Smooth muscle cell (in vitro differentiated cells): ENCODE data around the gene RALGPS1. TPM values are rescaled to one million over a fixed set of nuclear protein-coding genes. Genes with fewer than 3 reads are reported as not detected.

Experiments used
- DNase-seq: peaks from one replicate; lab custom pipeline; 2025; ENCODE audit not compliant: unreplicated experiment; lab: John Stamatoyannopoulos, UW
- H2AFZ ChIP-seq: fragments of 200-600 bp; sonication (generic); 2 replicates; pipeline ENCODE4 v1.6.0; 2016; ENCODE audit warnings: antibody characterized with exemption, low read depth, mild to moderate bottlenecking
- H3F3A ChIP-seq: fragments of 200-600 bp; sonication (generic); 2 replicates; pipeline ENCODE4 v1.6.0; 2017; ENCODE audit warnings: antibody characterized with exemption, low read depth
- H3K27ac ChIP-seq: fragments of 200-600 bp; sonication (generic); 2 replicates; pipeline ENCODE4 v1.5.1; 2016; ENCODE audit warnings: low read depth, mild to moderate bottlenecking
- H3K27me3 ChIP-seq: fragments of 200-600 bp; sonication (generic); 2 replicates; pipeline ENCODE4 v1.6.1; 2016; ENCODE audit warnings: low read depth, mild to moderate bottlenecking
- H3K36me3 ChIP-seq: fragments of 200-600 bp; sonication (generic); 2 replicates; pipeline ENCODE4 v1.5.1; 2016; ENCODE audit warnings: low read depth
- H3K4me1 ChIP-seq: fragments of 200-600 bp; sonication (generic); 2 replicates; pipeline ENCODE4 v1.5.1; 2016; ENCODE audit warnings: low read depth
- H3K4me2 ChIP-seq: fragments of 200-600 bp; sonication (generic); 2 replicates; pipeline ENCODE4 v1.6.0; 2016; ENCODE audit warnings: mild to moderate bottlenecking
- H3K4me3 ChIP-seq: fragments of 200-600 bp; sonication (generic); 2 replicates; pipeline ENCODE4 v1.5.1; 2016; ENCODE audit warnings: mild to moderate bottlenecking
- H3K79me2 ChIP-seq: fragments of 200-600 bp; sonication (generic); 2 replicates; pipeline ENCODE4 v1.6.0; 2016; ENCODE audit warnings: low read depth, mild to moderate bottlenecking
- H3K9ac ChIP-seq: fragments of 200-600 bp; sonication (generic); 2 replicates; pipeline ENCODE4 v1.6.0; 2016; ENCODE audit warnings: low read depth
- H3K9me3 ChIP-seq: fragments of 200-600 bp; sonication (generic); replicated peaks from 2 replicates; pipeline ENCODE4 v1.5.1; 2016; ENCODE audit warnings: low read depth
- H4K20me1 ChIP-seq: fragments of 200-600 bp; sonication (generic); 2 replicates; pipeline ENCODE4 v1.6.0; 2016; ENCODE audit warnings: low read depth
- WGBS: methylation state at CpG from one replicate; pipeline ENCODE4 v1.1.7; 2016; ENCODE audit warnings: low lambda C conversion rate; 5-methylcytosine and 5-hydroxymethylcytosine counted together
- polyA plus RNA-seq: library from polyadenylated mRNA; unstranded; fragments of >200 nt; fragmentation: Nextera tagmentation; extraction: Ambion mirVana; gene quantifications from 2 replicates; pipeline ENCODE4 v1.2.1, GENCODE V29; 2016
- total RNA-seq: library from RNA; depleted of rRNA; stranded (reverse); fragments of >200 nt; gene quantifications from 2 replicates; pipeline ENCODE4 v1.2.3, GENCODE V29; 2014
- TF ChIP-seq, protein P1 (sequence below): fragments of 200-600 bp; sonication (generic); IDR thresholded peaks from 2 replicates; pipeline ENCODE4 v1.5.1; 2017; ENCODE audit warnings: borderline replicate concordance, mild to moderate bottlenecking, antibody characterized with exemption; ENCODE audit not compliant: insufficient read depth, poor library complexity, severe bottlenecking

The RALGPS1 gene
- total and polyA plus RNA-seq, 2 experiments from 2014 or later = 2.1 to 4.0 TPM

DNA sequence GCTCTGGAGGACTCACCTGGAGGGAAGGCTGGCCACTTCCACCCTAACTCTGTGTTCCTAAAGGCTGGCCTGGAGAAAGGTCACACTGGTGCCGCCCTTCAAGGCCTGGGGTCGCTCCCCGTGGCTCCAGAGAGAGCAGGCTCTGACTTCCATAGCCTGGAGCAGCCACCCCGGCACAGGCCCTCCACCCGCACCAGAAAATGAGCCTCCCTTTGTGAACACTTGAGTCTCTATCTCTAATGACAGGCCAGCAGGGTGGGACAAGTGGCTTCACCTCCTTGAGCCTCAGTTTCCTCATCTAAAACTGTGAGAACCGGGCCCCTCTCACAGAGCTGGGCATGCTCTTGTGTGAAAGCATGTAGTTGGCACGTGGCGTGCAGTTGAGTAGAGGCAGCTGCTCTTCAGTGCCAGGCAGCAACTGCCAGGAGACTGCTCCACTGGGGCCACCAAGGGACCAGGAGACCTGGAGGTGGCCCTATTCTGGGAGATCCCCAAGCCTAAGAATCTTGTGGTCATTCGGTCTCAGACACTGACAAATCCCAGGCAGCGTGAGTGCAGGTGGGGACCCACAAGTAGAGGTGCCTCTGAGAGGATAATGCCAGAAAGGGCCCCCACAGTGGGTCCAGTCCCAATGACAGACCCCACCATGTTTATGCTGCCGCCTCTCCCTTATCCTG is 293.3 kb downstream of the RALGPS1 start:
- TF ChIP-seq, protein P1, sequence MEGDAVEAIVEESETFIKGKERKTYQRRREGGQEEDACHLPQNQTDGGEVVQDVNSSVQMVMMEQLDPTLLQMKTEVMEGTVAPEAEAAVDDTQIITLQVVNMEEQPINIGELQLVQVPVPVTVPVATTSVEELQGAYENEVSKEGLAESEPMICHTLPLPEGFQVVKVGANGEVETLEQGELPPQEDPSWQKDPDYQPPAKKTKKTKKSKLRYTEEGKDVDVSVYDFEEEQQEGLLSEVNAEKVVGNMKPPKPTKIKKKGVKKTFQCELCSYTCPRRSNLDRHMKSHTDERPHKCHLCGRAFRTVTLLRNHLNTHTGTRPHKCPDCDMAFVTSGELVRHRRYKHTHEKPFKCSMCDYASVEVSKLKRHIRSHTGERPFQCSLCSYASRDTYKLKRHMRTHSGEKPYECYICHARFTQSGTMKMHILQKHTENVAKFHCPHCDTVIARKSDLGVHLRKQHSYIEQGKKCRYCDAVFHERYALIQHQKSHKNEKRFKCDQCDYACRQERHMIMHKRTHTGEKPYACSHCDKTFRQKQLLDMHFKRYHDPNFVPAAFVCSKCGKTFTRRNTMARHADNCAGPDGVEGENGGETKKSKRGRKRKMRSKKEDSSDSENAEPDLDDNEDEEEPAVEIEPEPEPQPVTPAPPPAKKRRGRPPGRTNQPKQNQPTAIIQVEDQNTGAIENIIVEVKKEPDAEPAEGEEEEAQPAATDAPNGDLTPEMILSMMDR = no peak
- no peaks in the 10 kb centered on the region for H3K4me1 ChIP-seq
- H3K4me2 ChIP-seq = no peak overlapping the region
- no peaks in the 10 kb centered on the region for H3K27me3 ChIP-seq
- no peaks in the 10 kb centered on the region for H3K79me2 ChIP-seq
- no peaks in the 10 kb centered on the region for H3K9me3 ChIP-seq
- no peaks in the 10 kb centered on the region for H4K20me1 ChIP-seq
- 95% methylated on average over 11 of the region's 11 CpGs for WGBS
- DNase-seq = no peak
- H3K27ac ChIP-seq = no peak overlapping the region
- H3K36me3 ChIP-seq = no peaks in the 10 kb centered on the region
- no peak overlapping the region for H3K4me3 ChIP-seq
- H3F3A ChIP-seq = no peaks in the 10 kb centered on the region
- H3K9ac ChIP-seq = no peak overlapping the region
- no peak overlapping the region for H2AFZ ChIP-seq

DNA sequence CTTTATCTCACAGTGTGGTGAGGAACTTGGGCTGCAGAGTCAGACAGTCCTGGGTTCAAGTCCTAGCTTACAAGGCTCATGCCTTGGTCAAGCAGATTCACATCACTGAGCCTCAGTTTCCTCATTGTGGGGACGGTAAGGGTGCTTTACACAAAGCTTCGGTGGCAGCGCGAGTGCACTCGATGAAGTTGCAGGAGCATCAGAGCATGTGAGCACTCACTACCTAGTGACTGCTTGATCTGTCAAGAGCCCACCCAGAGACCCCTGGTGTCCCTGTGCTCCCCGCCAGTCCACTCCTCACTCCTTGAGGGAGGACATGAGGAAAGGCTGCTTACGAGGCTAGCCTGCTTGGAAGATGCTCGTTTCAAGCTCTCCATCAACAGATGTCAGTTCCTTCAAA is 293.8 kb downstream of the RALGPS1 start:
- no peaks in the 10 kb centered on the region for H3F3A ChIP-seq
- H3K27me3 ChIP-seq = no peaks in the 10 kb centered on the region
- no peaks in the 10 kb centered on the region for H3K4me1 ChIP-seq
- H3K79me2 ChIP-seq = no peaks in the 10 kb centered on the region
- H4K20me1 ChIP-seq = no peaks in the 10 kb centered on the region
- no peak overlapping the region for H3K4me3 ChIP-seq
- DNase-seq = no peak
- no peaks in the 10 kb centered on the region for H3K9me3 ChIP-seq
- H3K4me2 ChIP-seq = no peak overlapping the region
- H3K9ac ChIP-seq = no peak overlapping the region
- H3K27ac ChIP-seq = no peak overlapping the region
- no peaks in the 10 kb centered on the region for H3K36me3 ChIP-seq
- TF ChIP-seq, protein P1 = no peak
- WGBS = 96% methylated on average over 8 of the region's 8 CpGs
- H2AFZ ChIP-seq = no peak overlapping the region

DNA sequence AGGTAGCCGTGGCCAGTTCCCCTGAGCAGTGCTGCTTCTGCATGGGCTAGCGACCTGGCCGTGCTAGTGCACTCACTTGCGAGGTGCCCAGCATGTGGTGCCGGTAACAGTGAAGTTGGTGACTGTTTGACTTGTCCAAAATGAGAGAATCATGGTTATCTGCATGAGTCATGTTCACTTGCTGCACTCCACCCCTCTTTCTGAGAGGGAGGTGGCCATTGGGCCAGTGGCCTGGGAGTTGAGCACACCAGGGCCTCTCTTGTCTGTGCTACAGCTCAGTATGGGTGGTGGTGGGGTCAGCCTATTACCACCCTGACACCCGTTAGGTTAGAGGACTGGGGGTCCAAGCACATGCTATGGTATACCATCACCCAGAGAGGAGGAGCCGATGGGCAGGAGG is 294.6 kb downstream of the RALGPS1 start:
- Histone ChIP-seq H3K4me1 (no peaks in the 10 kb centered on the region), H3K9ac (no peak overlapping the region), H3K4me2 (no peak overlapping the region), H3K4me3 (no peak overlapping the region), H3F3A (no peaks in the 10 kb centered on the region), H3K27me3 (no peaks in the 10 kb centered on the region), H3K36me3 (no peaks in the 10 kb centered on the region), H2AFZ (no peak overlapping the region), H4K20me1 (no peaks in the 10 kb centered on the region), H3K27ac (no peak overlapping the region), H3K9me3 (no peaks in the 10 kb centered on the region), H3K79me2 (no peaks in the 10 kb centered on the region)
- DNase-seq = no peak
- WGBS = 91% methylated on average over 7 of the region's 7 CpGs
- TF ChIP-seq, protein P1 = no peak
